Osteoblast (primary cell): ENCODE measurements around the gene PERM1. TPM values are rescaled to one million over a fixed set of nuclear protein-coding genes. Genes with fewer than 3 reads are reported as not detected.

Experiments
- DNase-seq: peaks from one replicate; pipeline ENCODE4 v3.0.0; 2011; ENCODE audit warnings: low spot score, mixed read lengths; ENCODE audit not compliant: insufficient read length; ENCODE audit errors: missing footprints
- H2AFZ ChIP-seq: 2 replicates; pipeline ENCODE4 v1.6.0; 2011; ENCODE audit warnings: mild to moderate bottlenecking, low read length
- H3K27ac ChIP-seq: 2 replicates; pipeline ENCODE4 v1.5.1; 2011; ENCODE audit warnings: mild to moderate bottlenecking, low read depth, low read length, moderate library complexity
- H3K27me3 ChIP-seq: 2 replicates; pipeline ENCODE4 v1.6.0; 2012; ENCODE audit warnings: mild to moderate bottlenecking, control low read depth, inconsistent platforms, low read length, moderate library complexity; ENCODE audit not compliant: insufficient read depth
- H3K36me3 ChIP-seq: 2 replicates; pipeline ENCODE4 v1.5.1; 2011; ENCODE audit warnings: mild to moderate bottlenecking, low read length, control low read depth, moderate library complexity; ENCODE audit not compliant: insufficient read depth
- H3K4me1 ChIP-seq: 2 replicates; pipeline ENCODE4 v1.5.1; 2011; ENCODE audit warnings: mild to moderate bottlenecking, low read length, control low read depth, moderate library complexity; ENCODE audit not compliant: insufficient read depth
- H3K4me2 ChIP-seq: 2 replicates; pipeline ENCODE4 v1.6.0; 2011; ENCODE audit warnings: mild to moderate bottlenecking, low read length; ENCODE audit not compliant: insufficient read depth
- H3K4me3 ChIP-seq: fragments of 200-600 bp; sonication (generic); 3 replicates; pipeline ENCODE4 v1.5.1; 2012; ENCODE audit warnings: mild to moderate bottlenecking, low read length, inconsistent platforms; ENCODE audit not compliant: insufficient read depth
- H3K79me2 ChIP-seq: 2 replicates; pipeline ENCODE4 v1.6.0; 2012; ENCODE audit warnings: mild to moderate bottlenecking, low read length, control low read depth, inconsistent platforms; ENCODE audit not compliant: insufficient read depth
- H3K9me3 ChIP-seq: 2 replicates; pipeline ENCODE4 v1.5.1; 2011; ENCODE audit warnings: low read depth, low read length, control low read depth
- H4K20me1 ChIP-seq: 2 replicates; pipeline ENCODE4 v1.6.0; 2012; ENCODE audit warnings: mild to moderate bottlenecking, low read length, control low read depth; ENCODE audit not compliant: insufficient read depth
- total RNA-seq: library from RNA; depleted of rRNA; stranded (reverse); fragments of >200 nt; gene quantifications from 2 replicates; pipeline ENCODE4 v1.2.3, GENCODE V29; 2012
- TF ChIP-seq, protein P1 (sequence below): IDR thresholded peaks from 2 replicates; pipeline ENCODE4 v1.5.1; 2011; ENCODE audit warnings: mild to moderate bottlenecking, low read depth, low read length, moderate library complexity; ENCODE audit errors: extremely low read depth

Gene PERM1
- total RNA-seq, 1 donor, result not detected

DNA sequence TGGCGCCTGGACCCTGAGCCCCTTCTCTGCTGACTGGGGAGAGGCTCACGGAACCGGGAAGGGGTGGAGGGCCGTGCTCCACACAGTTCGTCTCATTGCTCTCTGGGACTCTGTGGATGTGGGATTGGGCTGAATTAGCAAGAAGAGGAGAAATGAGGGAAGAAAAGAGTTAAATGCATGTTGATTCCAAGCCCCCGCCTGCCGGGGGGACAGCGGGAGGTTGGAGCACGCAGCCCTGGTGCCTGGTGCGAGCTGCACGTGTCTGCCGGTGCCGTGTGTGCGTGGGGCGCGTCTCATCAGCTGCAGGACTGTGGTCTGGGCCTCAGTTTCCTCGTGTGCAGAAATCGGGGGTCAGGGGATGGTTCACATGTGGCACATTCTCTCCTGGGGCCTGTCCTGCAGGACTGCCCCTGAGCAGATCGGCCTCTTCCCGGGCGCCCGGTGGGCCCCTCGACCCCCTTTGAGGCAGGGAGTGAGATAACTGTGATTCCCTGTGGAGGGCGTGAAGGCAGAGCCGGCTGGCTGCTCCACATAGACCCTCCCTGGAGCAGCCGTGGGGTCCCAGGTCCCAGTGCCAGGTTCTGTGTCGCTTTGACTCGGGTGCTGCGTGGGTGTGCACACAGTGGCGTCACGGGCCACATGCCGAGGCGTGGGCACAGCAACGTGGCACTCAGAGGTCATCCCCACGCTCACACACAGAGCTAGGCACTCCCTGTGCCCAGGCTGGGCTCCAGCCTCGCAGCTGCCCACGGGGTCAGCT lies 46.7 kb downstream of the PERM1 start:
- DNase-seq, result no peak
- Histone ChIP-seq H3K27ac (no peak overlapping the region), H3K27me3 (no peaks in the 10 kb centered on the region), H3K4me3 (no peak overlapping the region), H3K4me2 (no peak overlapping the region), H3K4me1 (peaks cover 17% of the 10 kb centered on the region), H3K9me3 (no peaks in the 10 kb centered on the region), H3K79me2 (no peaks in the 10 kb centered on the region), H2AFZ (no peak overlapping the region), H3K36me3 (peaks cover 3% of the 10 kb centered on the region), H4K20me1 (peaks cover 11% of the 10 kb centered on the region)
- TF ChIP-seq, protein P1, sequence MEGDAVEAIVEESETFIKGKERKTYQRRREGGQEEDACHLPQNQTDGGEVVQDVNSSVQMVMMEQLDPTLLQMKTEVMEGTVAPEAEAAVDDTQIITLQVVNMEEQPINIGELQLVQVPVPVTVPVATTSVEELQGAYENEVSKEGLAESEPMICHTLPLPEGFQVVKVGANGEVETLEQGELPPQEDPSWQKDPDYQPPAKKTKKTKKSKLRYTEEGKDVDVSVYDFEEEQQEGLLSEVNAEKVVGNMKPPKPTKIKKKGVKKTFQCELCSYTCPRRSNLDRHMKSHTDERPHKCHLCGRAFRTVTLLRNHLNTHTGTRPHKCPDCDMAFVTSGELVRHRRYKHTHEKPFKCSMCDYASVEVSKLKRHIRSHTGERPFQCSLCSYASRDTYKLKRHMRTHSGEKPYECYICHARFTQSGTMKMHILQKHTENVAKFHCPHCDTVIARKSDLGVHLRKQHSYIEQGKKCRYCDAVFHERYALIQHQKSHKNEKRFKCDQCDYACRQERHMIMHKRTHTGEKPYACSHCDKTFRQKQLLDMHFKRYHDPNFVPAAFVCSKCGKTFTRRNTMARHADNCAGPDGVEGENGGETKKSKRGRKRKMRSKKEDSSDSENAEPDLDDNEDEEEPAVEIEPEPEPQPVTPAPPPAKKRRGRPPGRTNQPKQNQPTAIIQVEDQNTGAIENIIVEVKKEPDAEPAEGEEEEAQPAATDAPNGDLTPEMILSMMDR, result no peak

DNA sequence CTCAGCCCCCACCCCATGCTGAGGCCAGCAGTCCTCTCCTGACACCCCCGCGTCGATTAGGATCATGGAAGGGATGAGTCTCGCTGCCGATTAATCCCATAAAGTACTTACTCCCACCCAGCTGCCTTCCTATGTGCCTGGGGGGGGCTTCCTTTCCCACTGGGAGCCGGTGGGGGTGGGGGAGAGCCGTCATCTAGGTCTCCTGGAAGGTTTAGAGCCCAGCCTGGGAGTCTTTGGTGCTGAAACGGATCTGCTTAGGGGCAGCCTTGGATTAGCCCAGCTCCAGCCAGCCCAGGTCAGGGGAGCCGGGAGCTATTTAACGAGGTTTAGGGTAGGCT lies 48.3 kb downstream of the PERM1 start:
- peaks cover 6% of the 10 kb centered on the region for H3K4me1 ChIP-seq
- no peak overlapping the region for H3K27ac ChIP-seq
- H3K36me3 ChIP-seq, result peaks cover 3% of the 10 kb centered on the region
- peaks cover 20% of the 10 kb centered on the region for H4K20me1 ChIP-seq
- H3K4me2 ChIP-seq, result no peak overlapping the region
- no peaks in the 10 kb centered on the region for H3K27me3 ChIP-seq
- no peak overlapping the region for H2AFZ ChIP-seq
- no peak for DNase-seq
- H3K9me3 ChIP-seq, result no peaks in the 10 kb centered on the region
- TF ChIP-seq, protein P1, result no peak
- H3K4me3 ChIP-seq, result no peak overlapping the region
- no peaks in the 10 kb centered on the region for H3K79me2 ChIP-seq

DNA sequence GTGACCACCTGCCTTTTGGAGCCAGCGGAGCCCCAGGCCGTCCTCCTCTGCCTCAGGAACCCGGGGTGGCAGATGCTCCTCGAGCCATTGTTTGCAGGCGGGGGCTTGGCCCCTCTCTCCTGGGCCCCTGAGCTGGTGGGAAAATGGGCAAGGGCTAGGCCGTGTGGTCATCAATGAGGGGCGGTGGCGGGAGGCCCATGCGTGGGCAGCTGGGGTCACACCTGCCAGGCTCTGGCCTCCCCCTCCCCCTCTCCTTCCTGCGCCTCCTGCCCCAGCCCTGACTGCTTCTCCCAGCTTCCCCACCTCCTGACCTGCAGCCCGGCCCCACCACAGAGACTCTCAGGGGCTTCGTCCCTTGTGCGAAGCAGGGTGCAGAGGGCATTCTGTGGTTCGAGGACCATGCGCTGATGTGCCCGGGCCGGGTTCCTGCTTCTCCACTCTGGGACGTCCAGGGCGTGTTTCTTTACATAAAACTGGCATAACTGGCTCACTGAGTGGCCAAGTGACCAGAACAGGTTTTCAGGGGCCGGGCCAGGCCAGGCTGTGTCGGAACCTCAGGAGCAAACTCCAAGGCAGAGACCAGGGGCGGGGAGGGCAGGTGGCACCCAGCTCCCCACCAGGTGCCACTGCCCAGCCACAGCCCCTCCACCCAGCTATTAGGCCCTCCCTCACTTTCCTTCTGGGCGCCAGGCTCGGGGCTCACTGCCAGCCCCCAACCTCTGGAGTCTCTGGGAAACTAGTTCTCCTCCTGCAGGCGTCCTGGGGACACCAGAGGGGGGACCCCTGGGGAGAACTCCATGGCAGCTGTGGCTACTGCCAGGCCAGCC lies 48.9 kb downstream of the PERM1 start:
- no peak overlapping the region for H3K27ac ChIP-seq
- no peaks in the 10 kb centered on the region for H3K27me3 ChIP-seq
- peaks cover 3% of the 10 kb centered on the region for H3K36me3 ChIP-seq
- H4K20me1 ChIP-seq, result peaks cover 24% of the 10 kb centered on the region
- H3K4me3 ChIP-seq, result no peak overlapping the region
- no peak overlapping the region for H3K4me2 ChIP-seq
- TF ChIP-seq, protein P1, result no peak
- no peak overlapping the region for H2AFZ ChIP-seq
- peaks cover under 1% of the 10 kb centered on the region for H3K4me1 ChIP-seq
- H3K9me3 ChIP-seq, result no peaks in the 10 kb centered on the region
- no peak for DNase-seq
- no peaks in the 10 kb centered on the region for H3K79me2 ChIP-seq

DNA sequence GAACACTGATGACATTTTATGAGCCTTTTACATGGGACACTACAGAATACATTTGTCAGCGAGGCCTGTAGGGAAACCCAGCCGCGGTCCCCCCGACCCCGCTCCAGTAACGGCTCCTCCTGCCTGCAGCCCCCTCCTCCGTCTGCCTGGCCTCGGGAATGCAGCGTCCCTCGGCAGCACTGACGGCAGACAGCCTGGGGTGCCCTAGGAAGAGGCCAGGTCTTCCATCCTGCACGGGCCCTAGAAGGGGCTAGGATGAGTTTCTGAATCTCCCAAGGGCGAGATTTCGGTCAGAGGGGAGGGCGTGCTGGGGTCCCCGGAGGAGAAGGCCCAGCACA lies 49.8 kb downstream of the PERM1 start:
- Histone ChIP-seq H3K9me3 (no peaks in the 10 kb centered on the region), H3K4me2 (no peak overlapping the region), H3K4me1 (no peaks in the 10 kb centered on the region), H2AFZ (no peak overlapping the region), H4K20me1 (peaks cover 31% of the 10 kb centered on the region), H3K27ac (no peak overlapping the region), H3K79me2 (no peaks in the 10 kb centered on the region), H3K36me3 (peaks cover 3% of the 10 kb centered on the region), H3K4me3 (no peak overlapping the region), H3K27me3 (no peaks in the 10 kb centered on the region)
- TF ChIP-seq, protein P1, result no peak
- no peak for DNase-seq
